Breast epithelium (tissue), 3 donors: ENCODE data around the gene HCFC2.
"Not testable (repeated sequence)": the region's sequence is repeated elsewhere in the genome, so short reads cannot be mapped to it uniquely, and the experiment has no call there.

Experiments
- CTCF ChIP-seq, 3 donors: fragments of 450-650 bp; IDR thresholded peaks; one replicate each; pipeline ENCODE4 v1.5.1; 2016 to 2017; ENCODE audit warnings: antibody characterized with exemption in 3 of 3, mild to moderate bottlenecking in 3 of 3, moderate library complexity in 3 of 3
- POLR2A ChIP-seq: fragments of 450-650 bp; IDR thresholded peaks from one replicate; pipeline ENCODE4 v1.6.1; 2016; ENCODE audit warnings: antibody characterized with exemption, mild to moderate bottlenecking, moderate library complexity
- POLR2AphosphoS5 ChIP-seq, 3 donors: sonication (generic); formaldehyde crosslinking; IDR thresholded peaks; one replicate each; pipeline ENCODE4 v1.6.1; 2017; ENCODE audit warnings: antibody characterized with exemption in 3 of 3

GRCh38 chr12:104114834-104115586 is 50.7 kb downstream of the HCFC2 start:
- TF ChIP-seq POLR2A; CTCF (IDR thresholded peaks at IDR 0.05); POLR2AphosphoS5 (IDR thresholded peaks at IDR 0.05): not testable (repeated sequence)
